Lower leg skin (tissue), 3 donors: ENCODE data around the gene KNTC1.

Source experiments
- CTCF ChIP-seq, 3 donors: fragments of 450-650 bp; IDR thresholded peaks; one replicate each; pipeline ENCODE4 v1.5.1; 2016; ENCODE audit warnings: antibody characterized with exemption in 3 of 3, mild to moderate bottlenecking in 3 of 3, moderate library complexity in 2 of 3
- POLR2A ChIP-seq, 2 donors: fragments of 450-650 bp; IDR thresholded peaks; one replicate each; pipeline ENCODE4 v1.6.1; 2016 to 2017; ENCODE audit warnings: antibody characterized with exemption in 2 of 2, mild to moderate bottlenecking in 1 of 2, moderate library complexity in 1 of 2

GRCh38 chr12:122481861-122482260 lies 45.2 kb upstream of the KNTC1 start:
- no peak for TF ChIP-seq CTCF (IDR thresholded peaks at IDR 0.05)
- TF ChIP-seq POLR2A (IDR thresholded peaks at IDR 0.05): no peak
